GM19455 (cell line): ENCODE measurements around the gene ONECUT3.

ENCODE experiments used
- ATAC-seq: cut with Tn5 transposase; IDR thresholded peaks from one replicate; pipeline ENCODE4 v1.9.1; 2021; ENCODE audit not compliant: unreplicated experiment

The ONECUT3 gene

DNA sequence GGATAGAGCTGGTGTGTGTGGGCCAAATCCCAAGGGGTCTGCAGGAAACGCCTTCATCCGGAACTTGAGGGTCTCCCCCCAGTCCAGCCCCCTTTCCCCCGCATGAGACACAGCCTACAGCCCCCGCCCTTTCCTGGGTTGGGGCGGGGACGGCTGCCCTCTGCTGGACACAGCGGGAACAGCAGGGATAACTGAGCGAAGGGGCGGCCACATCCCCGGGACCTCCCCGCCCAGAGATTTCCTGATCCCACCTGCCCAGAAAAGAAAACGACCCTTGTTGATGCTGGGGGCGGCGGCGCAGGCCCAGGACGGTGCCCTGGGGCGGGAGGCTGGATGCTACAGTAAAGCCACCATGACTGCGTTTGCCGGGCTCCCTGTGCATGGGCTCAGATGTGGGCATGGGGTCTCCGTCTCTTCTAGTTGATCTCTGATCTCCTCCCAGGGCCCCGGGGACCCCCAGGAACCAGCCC lies 14.2 kb downstream of the ONECUT3 start:
- no peak for ATAC-seq

DNA sequence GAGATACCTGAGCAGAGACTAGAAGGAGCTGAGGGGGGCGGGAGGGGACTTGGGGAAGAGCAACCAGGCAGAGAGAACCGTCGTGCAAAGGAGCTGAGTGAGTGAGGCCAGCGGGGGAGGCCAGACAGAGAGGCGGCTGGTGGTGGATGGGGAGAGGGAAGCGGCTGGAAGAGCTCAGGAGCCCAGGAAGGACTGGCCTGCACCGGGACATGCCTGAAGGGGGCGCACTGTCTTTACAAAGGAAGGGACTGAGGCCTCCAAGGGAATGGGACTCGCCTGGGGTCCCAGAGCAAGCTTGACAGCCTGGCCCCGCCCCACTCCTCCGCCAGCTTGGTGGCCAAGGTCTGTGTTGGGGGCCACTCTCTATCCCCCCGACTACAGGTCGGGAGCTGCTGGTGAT lies 14.9 kb downstream of the ONECUT3 start:
- ATAC-seq, result no peak

DNA sequence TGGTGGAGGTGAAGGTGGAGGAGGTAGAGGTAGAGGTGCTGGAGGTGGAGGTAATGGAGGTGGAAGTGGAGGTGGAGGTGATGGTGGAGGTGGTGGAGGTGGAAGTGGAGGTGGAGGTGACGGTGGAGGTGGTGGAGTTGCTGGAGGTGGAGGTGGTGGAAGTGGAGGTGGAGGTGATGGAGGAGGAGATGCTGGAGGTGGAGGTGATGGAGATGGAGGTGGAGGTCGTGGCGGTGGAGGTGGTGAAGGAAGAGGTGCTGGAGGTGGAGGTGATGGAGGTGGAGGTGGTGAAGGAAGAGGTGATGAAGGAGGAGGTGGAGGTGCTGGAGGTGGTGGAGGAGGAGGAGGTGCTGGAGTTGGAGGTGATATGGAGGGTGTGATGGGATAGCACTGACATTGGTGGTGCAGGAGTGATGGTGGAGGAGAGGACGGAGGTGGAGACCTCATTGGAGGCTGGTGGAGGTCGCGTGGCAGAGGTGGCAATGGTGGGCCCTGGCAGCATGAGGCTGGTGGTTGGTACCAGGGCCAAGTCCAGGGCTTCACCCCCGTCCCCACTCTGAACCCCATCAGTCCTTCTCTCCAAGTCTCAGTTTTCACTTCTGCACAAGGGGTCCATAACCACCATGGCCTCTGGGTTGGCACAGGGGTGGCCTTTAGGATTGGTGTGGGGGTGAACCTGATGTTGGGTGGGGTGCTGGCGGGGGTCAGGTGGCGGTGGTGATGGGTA lies 15.8 kb downstream of the ONECUT3 start:
- no peak for ATAC-seq

DNA sequence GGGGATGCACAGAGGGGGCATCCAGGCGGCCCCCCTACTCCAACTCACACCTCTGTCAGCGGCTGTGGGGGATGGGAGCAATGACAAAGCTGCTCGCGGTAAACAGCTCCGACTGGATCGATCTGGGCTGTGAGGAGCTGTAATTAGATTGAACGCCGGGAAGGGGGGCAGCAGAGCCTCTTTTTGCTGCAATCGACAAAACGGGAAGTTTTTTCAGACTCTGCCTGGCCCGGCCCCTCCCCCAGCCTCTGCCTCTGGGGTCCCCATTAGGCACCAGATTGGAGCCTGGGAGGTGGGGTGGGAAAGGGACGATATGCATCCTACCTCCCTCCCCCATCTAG lies 16.3 kb downstream of the ONECUT3 start:
- no peak for ATAC-seq

DNA sequence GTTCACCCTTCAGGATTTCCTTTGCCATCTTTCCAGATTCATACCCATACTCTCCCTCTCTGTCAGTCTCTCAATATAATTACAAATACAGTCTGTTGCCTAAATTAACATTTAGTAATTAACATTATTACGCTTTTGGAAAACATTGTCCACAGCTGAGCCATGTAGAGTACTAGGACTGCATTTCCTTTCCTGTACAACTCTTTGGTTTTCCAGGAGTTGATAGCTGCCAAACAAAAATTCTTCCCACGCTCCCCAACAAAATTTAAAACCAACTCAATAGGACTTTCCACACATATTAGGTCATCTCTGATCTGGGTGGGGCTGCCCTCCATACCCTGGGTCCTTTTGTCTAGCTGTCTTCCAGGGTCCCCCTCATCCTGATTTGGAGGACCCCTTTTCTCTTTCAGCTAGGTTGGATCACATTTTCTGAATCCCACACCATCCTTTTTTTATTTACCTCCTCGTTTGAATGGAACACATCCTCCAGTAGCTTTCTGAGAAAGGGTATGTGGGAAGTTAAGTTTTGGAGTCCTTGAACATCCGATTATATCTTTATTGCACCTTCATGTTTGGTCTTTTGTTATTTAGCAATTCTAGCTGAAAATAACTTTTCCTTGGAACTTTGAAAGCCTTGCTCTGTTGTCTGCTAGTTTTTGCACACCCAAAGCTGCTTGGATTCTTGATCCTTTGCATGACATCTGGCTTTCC lies 17.7 kb downstream of the ONECUT3 start:
- ATAC-seq, result no peak

DNA sequence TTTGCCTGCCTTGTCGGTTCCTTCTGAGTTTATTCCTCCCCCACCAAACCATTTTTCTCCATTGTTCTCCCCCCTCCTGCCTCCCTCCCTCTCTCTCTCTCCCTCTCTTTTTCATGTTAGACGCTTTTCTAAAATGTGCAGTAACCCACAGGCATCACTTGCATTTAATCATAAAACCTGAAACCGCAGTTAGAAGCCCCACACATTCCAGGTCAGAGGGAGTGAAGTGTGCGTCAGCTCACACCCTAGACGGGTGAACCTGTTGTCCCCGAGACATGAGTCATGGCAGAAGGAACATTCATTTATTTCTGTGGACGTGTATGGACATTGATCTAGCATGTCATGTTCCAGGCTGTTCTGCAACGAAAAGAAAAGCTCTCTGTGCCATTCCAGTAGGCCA lies 19.9 kb downstream of the ONECUT3 start:
- no peak for ATAC-seq

DNA sequence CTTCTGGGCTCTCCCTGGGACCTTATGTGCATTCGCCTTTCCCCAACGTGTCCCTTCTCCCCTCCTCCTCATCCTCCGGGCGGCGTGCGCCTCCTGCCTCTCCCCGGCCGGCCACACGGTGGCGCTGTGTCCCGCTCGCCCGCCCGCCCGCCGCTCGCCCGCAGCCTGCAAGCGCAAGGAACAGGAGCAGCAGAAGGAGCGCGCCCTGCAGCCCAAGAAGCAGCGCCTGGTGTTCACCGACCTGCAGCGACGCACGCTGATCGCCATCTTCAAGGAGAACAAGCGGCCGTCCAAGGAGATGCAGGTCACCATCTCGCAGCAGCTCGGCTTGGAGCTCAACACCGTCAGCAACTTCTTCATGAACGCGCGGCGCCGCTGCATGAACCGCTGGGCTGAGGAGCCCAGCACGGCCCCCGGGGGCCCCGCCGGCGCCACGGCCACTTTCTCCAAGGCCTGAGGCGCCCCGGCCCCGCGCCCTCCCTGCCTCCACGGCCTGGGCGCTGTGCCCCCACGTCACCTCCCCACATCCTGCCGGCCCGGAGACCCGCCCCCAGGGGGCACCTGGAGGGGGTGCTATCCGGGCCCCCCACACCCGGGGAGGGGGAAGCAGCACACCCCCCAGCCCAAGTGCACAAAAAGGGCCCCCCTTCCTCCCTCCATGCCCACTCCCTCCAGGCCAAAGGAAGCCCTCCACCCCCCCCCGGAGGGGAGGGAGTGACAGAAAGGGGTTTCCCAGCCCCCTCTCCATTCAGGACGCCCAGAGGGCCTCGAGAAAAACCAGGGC lies 21.9 kb downstream of the ONECUT3 start:
- no peak for ATAC-seq

DNA sequence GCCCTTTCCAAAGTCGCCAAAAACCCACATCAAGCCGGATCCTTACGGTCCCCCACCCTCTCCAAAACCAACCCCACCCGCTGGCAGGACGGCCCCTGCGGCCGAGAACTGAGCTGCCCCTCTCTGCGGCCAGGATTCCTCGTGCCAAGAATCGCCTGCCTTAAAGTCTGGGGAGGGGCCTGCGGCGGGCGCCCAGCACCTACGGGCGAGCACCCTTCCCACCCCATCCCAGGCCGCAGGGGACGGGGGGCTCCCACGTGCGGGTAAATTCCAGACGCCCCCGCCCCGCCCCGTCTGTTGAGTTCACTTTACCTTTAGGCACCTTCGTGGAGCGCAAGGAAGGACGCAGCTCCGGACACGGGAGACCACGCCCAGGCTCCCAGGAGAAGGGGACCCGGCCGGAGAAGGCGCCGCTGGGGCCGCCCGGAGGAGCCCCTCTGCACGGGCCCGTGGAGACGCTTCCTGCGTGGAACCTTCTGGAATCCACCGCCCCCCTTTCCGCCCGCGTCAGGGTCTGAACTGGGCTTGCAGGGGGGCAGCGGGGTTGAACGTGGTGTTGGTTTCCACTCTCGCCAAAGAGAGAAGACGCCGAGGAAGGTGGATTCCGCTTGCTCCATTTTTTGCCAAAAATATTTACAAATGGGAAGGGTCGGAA lies 22.8 kb downstream of the ONECUT3 start:
- ATAC-seq, result no peak

DNA sequence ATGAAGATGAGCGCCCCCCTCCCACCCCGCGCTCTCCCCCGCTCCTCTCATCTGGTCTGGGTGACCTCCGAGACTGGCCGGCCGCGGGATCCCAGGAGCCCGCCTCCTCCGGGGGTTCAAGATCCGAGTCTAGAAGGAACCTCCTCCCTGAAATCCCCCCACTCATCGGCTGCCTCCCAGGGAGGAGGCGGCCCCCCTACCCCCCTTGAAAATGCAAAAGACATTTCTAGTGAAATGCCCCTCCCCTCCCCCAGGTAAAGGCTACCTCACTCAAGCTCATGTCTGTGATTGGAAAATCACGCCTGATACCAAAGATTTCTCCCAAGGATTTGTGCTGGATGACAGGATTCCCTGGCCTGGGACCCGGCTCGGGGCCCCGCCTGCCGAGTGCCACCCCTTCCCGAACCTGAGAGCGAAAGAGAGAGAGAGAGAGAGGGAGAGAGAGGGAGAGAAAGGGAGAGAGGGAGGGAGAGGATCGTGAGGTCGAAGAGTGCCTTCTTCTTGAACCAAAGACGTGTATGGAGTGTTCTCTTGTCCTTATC lies 23.4 kb downstream of the ONECUT3 start:
- no peak for ATAC-seq

DNA sequence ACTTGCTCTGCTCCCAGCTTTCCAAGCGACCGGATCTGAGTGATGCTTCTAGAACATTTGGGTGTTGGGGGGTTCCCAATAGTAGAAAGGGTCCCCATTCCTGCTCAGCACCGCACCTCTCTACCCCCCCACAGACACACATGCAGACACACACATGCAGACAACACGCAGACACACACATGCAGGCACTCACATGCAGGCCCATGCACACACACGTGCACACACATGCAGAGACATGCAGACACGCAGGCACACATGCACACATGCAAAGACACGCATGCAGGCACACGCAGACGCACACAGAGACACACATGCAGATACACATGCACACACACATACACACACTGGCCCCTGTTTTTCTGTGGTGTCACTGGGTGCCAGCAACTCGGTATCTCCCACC lies 23.8 kb downstream of the ONECUT3 start:
- ATAC-seq, result no peak

DNA sequence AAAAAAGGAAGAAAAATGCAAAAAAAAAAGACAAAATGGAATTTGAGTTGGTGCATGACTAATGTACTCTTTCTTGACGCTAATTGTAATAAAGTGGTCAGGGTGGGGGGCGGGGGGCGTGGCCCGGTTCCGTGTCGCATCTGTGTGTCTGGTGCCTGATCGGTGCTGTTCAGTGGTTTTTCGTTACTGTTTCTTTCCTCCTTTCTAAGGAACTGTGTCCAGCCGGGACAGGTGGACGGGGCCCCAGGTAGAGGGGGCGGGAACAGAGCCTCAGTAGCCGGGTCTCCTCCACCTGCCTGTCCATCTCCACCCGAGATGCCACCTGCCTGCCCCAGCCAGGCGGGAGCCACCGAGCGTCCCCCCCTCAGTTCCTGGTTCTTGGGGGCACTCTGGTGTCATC lies 26.3 kb downstream of the ONECUT3 start:
- no peak for ATAC-seq

DNA sequence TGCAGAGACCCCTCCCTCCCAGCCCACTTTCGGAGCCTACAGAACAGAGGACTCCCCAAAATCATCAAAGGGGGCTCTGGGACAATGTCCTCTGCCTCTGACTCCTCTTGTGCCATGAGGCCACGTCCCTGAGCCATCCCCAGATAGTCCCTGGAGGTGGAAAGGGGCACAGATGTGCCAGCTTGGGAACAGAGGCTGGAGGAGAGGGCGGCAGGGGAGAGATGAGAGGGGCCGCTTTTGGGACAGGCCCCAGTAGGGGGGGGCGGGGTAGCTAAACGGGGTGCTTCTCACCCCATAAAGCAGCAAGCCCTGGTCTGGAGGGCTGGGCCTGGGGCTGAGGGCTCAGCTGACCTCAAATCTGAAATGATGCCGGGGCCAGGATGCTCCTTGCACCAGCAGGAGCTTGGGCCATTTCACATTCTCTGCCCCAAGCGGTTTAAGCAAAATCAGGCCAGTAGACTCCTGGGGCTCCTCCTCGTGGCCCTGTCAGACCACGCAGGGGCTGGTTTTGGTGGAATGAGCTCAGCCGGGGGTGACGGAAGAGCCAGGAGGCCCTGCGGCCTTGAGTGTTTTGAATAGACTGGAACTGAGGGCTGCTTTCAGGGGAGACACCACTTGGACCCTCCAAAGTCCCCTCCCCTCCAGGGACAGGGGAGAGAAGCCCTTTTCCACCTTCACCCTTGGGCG lies 27.1 kb downstream of the ONECUT3 start:
- ATAC-seq, result no peak

DNA sequence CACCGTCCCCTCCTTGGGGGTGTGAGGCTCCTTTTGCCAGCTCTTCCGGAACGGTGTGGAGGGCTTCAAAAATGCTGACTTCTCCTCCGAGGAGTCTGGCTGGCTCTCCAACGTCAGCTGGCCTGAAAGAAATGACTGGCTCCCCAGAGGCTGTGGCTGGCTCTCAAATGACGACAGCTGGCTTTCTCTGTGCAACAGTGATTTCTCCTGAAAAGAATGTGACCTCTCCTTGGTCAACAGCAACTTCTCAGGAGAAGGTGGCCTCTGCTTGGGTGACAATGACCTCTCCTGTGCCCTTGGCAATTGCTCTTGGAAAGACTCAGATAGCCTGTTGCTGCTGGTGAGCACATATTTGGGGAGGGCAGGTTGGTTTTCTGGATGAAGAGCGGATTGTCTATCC lies 29.2 kb downstream of the ONECUT3 start:
- ATAC-seq, result no peak

DNA sequence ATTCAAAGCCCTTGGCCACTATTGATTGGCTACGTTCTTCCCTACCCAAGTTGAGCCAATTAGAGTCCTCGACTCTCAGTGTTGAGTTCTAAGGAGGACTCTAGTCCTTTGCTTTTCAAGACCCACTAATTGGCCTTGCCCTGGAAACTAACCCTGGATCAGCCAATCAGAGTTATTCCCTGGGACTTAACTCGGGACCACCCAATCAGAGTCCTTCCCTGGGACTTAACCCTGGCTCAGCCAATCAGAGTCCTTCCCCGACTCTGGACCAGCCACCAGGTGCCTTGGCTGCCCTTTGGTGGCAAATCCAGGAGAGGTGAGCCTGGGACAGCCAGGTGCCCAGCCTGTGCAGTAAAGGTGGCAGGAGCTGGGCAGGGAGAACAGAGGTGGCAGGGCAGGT lies 30.0 kb downstream of the ONECUT3 start:
- no peak for ATAC-seq

DNA sequence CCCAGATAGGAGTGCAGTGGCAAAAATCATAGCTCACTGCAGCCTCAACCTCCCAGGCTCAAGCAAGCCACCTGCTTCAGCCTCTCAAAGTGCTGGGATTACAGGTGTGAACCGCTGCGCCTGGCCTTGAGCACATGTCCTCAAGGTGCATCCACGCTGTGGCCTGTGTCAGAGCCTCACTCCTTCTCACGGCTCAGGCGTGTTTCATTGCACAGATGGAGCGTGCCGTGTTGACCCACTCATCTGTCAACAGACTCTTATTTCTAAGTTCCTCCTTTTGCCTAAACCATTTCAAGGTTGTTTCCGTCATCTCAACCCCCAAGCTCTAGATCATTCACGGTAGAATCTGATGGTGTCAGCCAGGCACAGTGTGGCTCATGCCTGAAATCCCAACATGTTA lies 30.6 kb downstream of the ONECUT3 start:
- no peak for ATAC-seq

DNA sequence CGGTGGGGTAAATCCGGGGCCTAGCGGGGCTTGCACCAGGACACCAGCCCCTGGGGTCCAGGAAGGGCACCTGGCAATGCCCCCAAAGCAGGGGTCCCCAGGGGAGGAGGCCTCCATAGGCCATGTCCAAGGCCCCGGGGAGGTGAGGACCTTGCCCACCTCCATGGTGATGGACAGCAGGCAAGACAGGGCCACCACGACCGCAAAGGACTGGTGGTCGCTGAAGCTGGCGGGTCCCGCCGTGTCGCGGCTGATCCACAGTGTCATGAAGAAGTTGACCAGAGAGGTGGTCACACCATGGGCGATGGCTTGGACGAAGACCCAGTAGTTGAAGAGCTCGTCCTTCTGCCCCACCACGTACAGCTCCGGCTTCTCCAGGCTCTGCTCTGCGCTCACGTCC lies 32.0 kb downstream of the ONECUT3 start:
- ATAC-seq, result no peak

DNA sequence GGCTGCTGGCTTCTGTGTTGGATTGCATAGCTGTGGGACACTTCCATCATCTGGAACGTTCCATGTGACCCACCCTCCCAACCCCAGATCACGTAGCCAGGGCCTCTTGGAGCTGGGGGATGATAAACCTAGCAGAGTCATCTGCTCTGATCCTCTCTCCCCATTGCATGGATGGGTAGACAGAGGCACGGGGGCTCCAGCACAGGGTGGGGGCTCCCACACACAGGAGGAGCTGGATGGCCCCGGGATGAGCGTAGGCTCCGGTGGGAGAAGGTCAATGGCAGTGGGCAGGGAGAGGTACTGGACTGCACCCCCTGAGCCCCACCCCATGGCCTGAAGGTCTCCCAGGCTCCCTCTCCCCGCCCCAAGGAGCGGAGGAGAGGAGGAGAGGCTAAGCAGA lies 33.4 kb downstream of the ONECUT3 start:
- no peak for ATAC-seq

DNA sequence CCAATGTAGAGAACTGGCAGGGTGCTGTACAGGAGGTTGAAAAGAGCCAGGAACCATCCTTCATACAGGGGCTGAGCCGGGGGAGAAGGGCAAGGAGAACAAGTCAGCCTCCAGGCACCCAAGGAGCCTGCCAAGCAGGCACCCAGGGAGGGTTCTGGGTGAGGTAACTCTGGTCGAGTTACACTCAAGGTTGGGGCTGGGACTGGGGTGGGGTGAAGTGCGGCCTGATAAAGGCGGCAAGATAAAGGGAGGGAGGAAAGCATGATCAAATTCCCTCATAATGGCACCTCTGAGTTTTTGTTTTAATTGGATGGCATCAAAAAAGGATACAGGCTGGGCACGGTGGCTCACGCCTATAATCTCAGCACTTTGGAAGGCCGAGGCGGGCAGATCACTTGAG lies 33.8 kb downstream of the ONECUT3 start:
- ATAC-seq, result no peak

DNA sequence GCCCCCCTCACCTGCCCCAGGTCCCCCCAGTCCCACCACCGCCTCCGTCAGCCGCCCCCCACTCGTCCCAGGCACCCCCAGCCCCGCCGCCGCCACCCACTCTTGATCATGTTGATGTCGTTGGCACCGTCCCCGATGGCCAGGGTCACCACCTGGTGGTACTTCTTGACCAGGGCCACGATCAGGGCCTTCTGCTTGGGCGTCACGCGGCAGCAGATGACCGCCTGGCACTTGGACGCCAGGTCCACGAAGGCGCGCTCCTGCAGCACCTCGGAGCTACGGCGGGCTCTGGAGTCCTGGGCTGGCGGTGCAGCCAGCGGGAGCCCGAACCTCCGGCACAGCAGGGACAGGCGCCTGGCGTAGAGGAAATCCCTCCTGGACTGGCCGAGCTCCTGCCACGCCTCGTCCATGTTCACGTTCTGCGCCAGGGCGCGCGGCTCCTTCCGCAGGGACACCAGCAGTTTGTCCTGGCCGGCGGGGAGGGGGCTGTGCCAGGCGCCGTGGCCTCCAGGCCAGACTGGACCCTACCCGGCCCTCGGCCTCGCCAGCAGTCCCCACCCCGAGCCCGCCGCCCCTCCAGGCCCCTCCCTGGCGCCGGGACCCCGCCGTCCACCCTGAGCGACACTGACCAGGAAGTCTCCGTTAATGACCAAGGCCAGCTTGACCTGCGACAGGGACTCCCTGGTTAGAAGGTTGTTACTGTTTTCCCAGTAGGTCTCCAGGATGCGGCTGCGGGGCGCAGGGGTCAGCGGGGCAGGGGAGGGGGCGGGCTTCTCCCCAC lies 36.1 kb downstream of the ONECUT3 start:
- ATAC-seq, result no peak
